Posterior cingulate gyrus (tissue), 11 donors: ENCODE results near the gene SECTM1.

Experiments
- DNase-seq, 10 donors: peaks; one replicate each; pipeline versions ENCODE4 v3.0.0 to v3.0.0-alpha.2; 2020 to 2021; ENCODE audit warnings: mixed read lengths in 3 of 10
- intact Hi-C: fragments of 100-400 bp; cut with DNase I; formaldehyde crosslinking; loops from one replicate; pipeline ENCODE4 v1.15.1; 2023

The SECTM1 gene

GRCh38 chr17:82331345-82331939, 2.1 kb downstream of the SECTM1 start:
- intact Hi-C loops: no loop called here
- no peak for DNase-seq

GRCh38 chr17:82330322-82331239, 3.0 kb downstream of the SECTM1 start:
- DNase-seq: peak in 1 of 10 donors; percentile 22
- intact Hi-C loops: no loop called here

GRCh38 chr17:82329683-82330321, 3.8 kb downstream of the SECTM1 start:
- intact Hi-C loops: no loop called here
- DNase-seq: no peak

GRCh38 chr17:82328994-82329507, 4.5 kb downstream of the SECTM1 start:
- intact Hi-C loops: no loop called here
- no peak for DNase-seq

GRCh38 chr17:82328141-82328993, 5.2 kb downstream of the SECTM1 start:
- no peak for DNase-seq
- intact Hi-C loops: no loop called here

GRCh38 chr17:82327757-82328140, 5.8 kb downstream of the SECTM1 start:
- intact Hi-C loops: no loop called here

GRCh38 chr17:82327289-82327688, 6.3 kb downstream of the SECTM1 start:
- DNase-seq: no peak
- intact Hi-C loops: no loop called here

More at GRCh38 chr17:82327757-82328140, 5.8 kb downstream of the SECTM1 start:
- DNase-seq: no peak

- intact Hi-C loops: no loop called here
- no peak for DNase-seq
These were observed 8.0 kb downstream of the SECTM1 start for GRCh38 chr17:82325286-82326180.

- no peak for DNase-seq
- intact Hi-C loops: loop anchor here (5.0 kb wide), 1 partner anchor 87 kb away; no protein-coding TSS in a partner anchor
These were observed 8.8 kb downstream of the SECTM1 start for GRCh38 chr17:82324566-82325285.

GRCh38 chr17:82323514-82324234, 9.9 kb downstream of the SECTM1 start:
- no peak for DNase-seq
- intact Hi-C loops: loop anchor here (5.0 kb wide), 1 partner anchor 86 kb away; no protein-coding TSS in a partner anchor

GRCh38 chr17:82322526-82323453, 10.8 kb downstream of the SECTM1 start:
- no peak for DNase-seq
- intact Hi-C loops: loop anchor here (5.0 kb wide), 1 partner anchor 85 kb away; no protein-coding TSS in a partner anchor

GRCh38 chr17:82321947-82322466, 11.6 kb downstream of the SECTM1 start:
- intact Hi-C loops: loop anchor here (5.0 kb wide), 1 partner anchor 85 kb away; no protein-coding TSS in a partner anchor
- DNase-seq: no peak

- peak in 2 of 10 donors; percentile 36 to 57 for DNase-seq
- intact Hi-C loops: loop anchor here (5.0 kb wide), 1 partner anchor 84 kb away; no protein-coding TSS in a partner anchor
These were observed 12.3 kb downstream of the SECTM1 start for GRCh38 chr17:82320956-82321927.

- no peak for DNase-seq
- intact Hi-C loops: loop anchor here (5.0 kb wide), 1 partner anchor 83 kb away; no protein-coding TSS in a partner anchor
These were observed 13.3 kb downstream of the SECTM1 start for GRCh38 chr17:82320140-82320840.
